WTC11 (cell line): ENCODE data around the gene HJURP. TPM values are rescaled to one million over a fixed set of nuclear protein-coding genes. Genes with fewer than 3 reads are reported as not detected.

Experiments used
- AFF4 ChIP-seq: sonication (generic); formaldehyde crosslinking; IDR thresholded peaks from 2 replicates; pipeline ENCODE4 v1.8.1; 2023; ENCODE audit warnings: mild to moderate bottlenecking, missing genetic modification reagents, borderline replicate concordance
- ETV6 ChIP-seq: sonication (generic); formaldehyde crosslinking; IDR thresholded peaks from 2 replicates; pipeline ENCODE4 v1.8.1; 2022; ENCODE audit warnings: mild to moderate bottlenecking, missing genetic modification reagents
- FOXJ3 ChIP-seq: sonication (generic); formaldehyde crosslinking; IDR thresholded peaks from 2 replicates; pipeline ENCODE4 v1.9.0; 2021; ENCODE audit warnings: missing genetic modification reagents, mild to moderate bottlenecking, borderline replicate concordance
- FOXK1 ChIP-seq: sonication (generic); formaldehyde crosslinking; IDR thresholded peaks from 2 replicates; pipeline ENCODE4 v1.8.0; 2022; ENCODE audit warnings: mild to moderate bottlenecking, moderate library complexity, missing genetic modification reagents
- FOXP1 ChIP-seq: sonication (generic); formaldehyde crosslinking; IDR thresholded peaks from 2 replicates; pipeline ENCODE4 v1.8.0; 2022; ENCODE audit warnings: missing genetic modification reagents, mild to moderate bottlenecking, moderate library complexity, borderline replicate concordance
- JAZF1 ChIP-seq: fragments of 250-450 bp; sonication (Bioruptor Pico); IDR thresholded peaks from 2 replicates; pipeline ENCODE4 v1.9.0; 2021; ENCODE audit warnings: moderate library complexity, mild to moderate bottlenecking, inconsistent platforms
- KAT7 ChIP-seq: sonication (generic); formaldehyde crosslinking; IDR thresholded peaks from 2 replicates; pipeline ENCODE4 v1.8.1; 2023; ENCODE audit warnings: missing genetic modification reagents, mild to moderate bottlenecking, borderline replicate concordance
- MYBL2 ChIP-seq: sonication (generic); formaldehyde crosslinking; IDR thresholded peaks from 2 replicates; pipeline ENCODE4 v1.8.1; 2023; ENCODE audit warnings: mild to moderate bottlenecking, moderate library complexity, missing genetic modification reagents
- NR2C2 ChIP-seq: sonication (generic); formaldehyde crosslinking; IDR thresholded peaks from 2 replicates; pipeline ENCODE4 v1.8.0; 2022; ENCODE audit warnings: mild to moderate bottlenecking, missing genetic modification reagents
- NR3C1 ChIP-seq: sonication (generic); formaldehyde crosslinking; conservative IDR thresholded peaks from 2 replicates; pipeline ENCODE4 v1.8.1; 2023; ENCODE audit warnings: low read depth, mild to moderate bottlenecking, missing genetic modification reagents
- SMAD4 ChIP-seq: sonication (generic); formaldehyde crosslinking; IDR thresholded peaks from 2 replicates; pipeline ENCODE4 v1.8.0; 2022; ENCODE audit warnings: mild to moderate bottlenecking, missing genetic modification reagents
- SOX15 ChIP-seq: fragments of 250-450 bp; sonication (Bioruptor Pico); IDR thresholded peaks from 2 replicates; pipeline ENCODE4 v1.9.0; 2021; ENCODE audit warnings: mild to moderate bottlenecking
- SP1 ChIP-seq: sonication (generic); formaldehyde crosslinking; conservative IDR thresholded peaks from 2 replicates; pipeline ENCODE4 v1.8.1; 2022; ENCODE audit warnings: missing genetic modification reagents
- TP53 ChIP-seq: sonication (generic); formaldehyde crosslinking; IDR thresholded peaks from 2 replicates; pipeline ENCODE4 v1.8.1; 2023; ENCODE audit warnings: mild to moderate bottlenecking, missing genetic modification reagents
- ZNF138 ChIP-seq: sonication (generic); formaldehyde crosslinking; conservative IDR thresholded peaks from 2 replicates; pipeline ENCODE4 v1.8.1; 2022; ENCODE audit warnings: mild to moderate bottlenecking, moderate library complexity, missing genetic modification reagents
- ZNF263 ChIP-seq: sonication (generic); formaldehyde crosslinking; IDR thresholded peaks from 2 replicates; pipeline ENCODE4 v1.8.1; 2022; ENCODE audit warnings: low read depth, mild to moderate bottlenecking, moderate library complexity, missing genetic modification reagents
- ZNF317 ChIP-seq: sonication (generic); formaldehyde crosslinking; IDR thresholded peaks from 2 replicates; pipeline ENCODE4 v1.8.1; 2023; ENCODE audit warnings: low read depth, mild to moderate bottlenecking, moderate library complexity, missing genetic modification reagents, borderline replicate concordance
- ZNF416 ChIP-seq: fragments of 250-450 bp; sonication (Bioruptor Pico); IDR thresholded peaks from 2 replicates; pipeline ENCODE4 v1.9.0; 2021; ENCODE audit warnings: mild to moderate bottlenecking, inconsistent platforms
- ZSCAN18 ChIP-seq: fragments of 250-450 bp; sonication (Bioruptor Pico); IDR thresholded peaks from 2 replicates; pipeline ENCODE4 v2.1.2; 2022; ENCODE audit warnings: mild to moderate bottlenecking, moderate library complexity
- total RNA-seq: library from RNA; stranded (reverse); gene quantifications from 3 replicates; pipeline ENCODE4 v1.2.3, GENCODE V29; 2021
- TF ChIP-seq, protein P1 (sequence below): fragments of 250-450 bp; sonication (Bioruptor Pico); conservative IDR thresholded peaks from 2 replicates; pipeline ENCODE4 v1.9.0; 2021; ENCODE audit warnings: mild to moderate bottlenecking
- TF ChIP-seq, protein P2 (sequence below): sonication (generic); formaldehyde crosslinking; conservative IDR thresholded peaks from 2 replicates; pipeline ENCODE4 v1.8.1; 2023; ENCODE audit warnings: mild to moderate bottlenecking, low read depth, missing genetic modification reagents, moderate library complexity
- TF ChIP-seq, protein P3 (sequence below): sonication (generic); formaldehyde crosslinking; IDR thresholded peaks from 2 replicates; pipeline ENCODE4 v1.8.0; 2022; ENCODE audit warnings: mild to moderate bottlenecking, missing genetic modification reagents
- TF ChIP-seq, protein P4 (sequence below): sonication (generic); formaldehyde crosslinking; IDR thresholded peaks from 2 replicates; pipeline ENCODE4 v1.8.1; 2023; ENCODE audit warnings: mild to moderate bottlenecking, moderate library complexity, missing genetic modification reagents
- TF ChIP-seq, protein P5 (sequence below): sonication (generic); formaldehyde crosslinking; IDR thresholded peaks from 2 replicates; pipeline ENCODE4 v1.8.1; 2023; ENCODE audit warnings: mild to moderate bottlenecking, missing genetic modification reagents, moderate library complexity

HJURP gene
- total RNA-seq, 1 experiment from 2014 or later = 83.7 TPM

DNA sequence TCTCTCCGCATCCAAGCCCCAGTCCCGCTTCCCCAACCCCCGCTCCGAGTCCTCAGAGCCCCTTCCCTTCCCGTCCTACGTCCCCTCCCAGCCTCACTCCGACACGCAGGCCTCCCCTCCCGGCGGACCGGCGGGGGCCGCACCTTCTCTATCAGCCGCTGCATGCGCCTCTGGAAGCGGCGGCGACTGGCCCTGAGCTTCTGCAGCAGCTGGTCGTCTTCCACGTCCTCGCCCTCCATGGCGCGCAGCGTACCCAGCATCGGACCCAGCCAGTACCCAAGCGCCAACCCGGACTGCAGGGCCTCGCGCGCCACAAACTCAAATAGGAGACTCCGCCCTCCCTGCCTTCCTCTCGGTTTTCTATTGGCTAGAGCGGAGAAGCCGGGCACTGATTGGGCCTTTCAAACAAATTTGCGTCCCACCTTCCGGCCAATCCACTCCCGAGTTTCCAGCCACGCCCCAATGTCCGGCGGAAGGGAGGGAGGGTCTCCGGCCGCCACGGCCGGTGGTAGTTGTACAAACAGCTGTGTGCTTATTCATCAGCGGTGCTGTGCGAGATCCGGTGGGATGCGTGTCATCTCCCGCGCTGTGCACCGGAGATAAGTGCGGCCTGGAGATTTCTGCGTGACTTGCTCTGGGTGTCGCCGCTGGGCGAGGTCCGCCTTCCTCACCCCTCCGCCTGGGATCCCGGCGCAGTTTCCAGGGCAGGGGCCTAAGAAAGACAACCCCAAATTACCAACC lies at the start of gene HJURP (continued):
- TF ChIP-seq, protein P1, sequence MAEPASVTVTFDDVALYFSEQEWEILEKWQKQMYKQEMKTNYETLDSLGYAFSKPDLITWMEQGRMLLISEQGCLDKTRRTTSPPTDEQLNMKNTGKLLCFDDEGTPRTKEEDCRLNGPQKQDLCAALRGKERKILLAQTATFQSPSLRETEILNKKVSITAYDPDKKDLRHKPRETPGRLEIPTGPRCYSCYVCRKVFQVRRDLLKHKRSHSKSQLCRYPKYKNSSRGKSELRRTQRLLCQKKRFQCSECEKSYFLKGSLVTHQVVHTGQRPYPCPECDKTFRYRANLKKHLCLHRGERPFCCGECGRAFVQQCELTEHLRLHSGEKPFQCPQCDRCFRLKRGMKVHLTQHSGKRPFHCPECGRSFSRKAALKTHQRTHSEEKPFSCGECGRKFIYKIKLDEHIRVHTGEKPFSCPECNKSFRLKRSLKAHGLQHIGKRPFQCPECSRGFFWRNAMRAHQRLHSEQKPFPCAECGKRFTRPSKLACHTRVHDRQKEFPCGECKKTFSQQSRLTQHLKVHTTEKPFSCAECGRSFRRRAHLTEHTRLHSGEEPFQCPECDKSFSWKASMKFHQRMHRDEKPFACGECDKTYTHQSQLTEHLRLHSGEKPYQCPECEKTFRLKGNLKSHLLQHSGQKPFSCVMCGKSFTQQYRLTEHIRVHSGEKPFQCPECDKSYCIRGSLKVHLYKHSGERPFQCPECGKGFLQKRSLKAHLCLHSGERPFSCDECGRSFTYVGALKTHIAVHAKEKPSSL (CRISPR knock-in tag) = no peak
- TF ChIP-seq ZNF263 (no peak), NR3C1 (CRISPR knock-in tag) (no peak; the same call in 1 of the 2 replicates), FOXJ3 (CRISPR knock-in tag) (no peak), FOXP1 (peak; percentile 81), ZNF138 (CRISPR knock-in tag) (peak; percentile 58; the same call in 1 of the 2 replicates), NR2C2 (CRISPR knock-in tag) (no peak), AFF4 (CRISPR knock-in tag) (no peak), KAT7 (CRISPR knock-in tag) (no peak), ZSCAN18 (CRISPR knock-in tag) (no peak), ZNF317 (CRISPR knock-in tag) (no peak), MYBL2 (CRISPR knock-in tag) (peak; percentile 99), SOX15 (no peak), TP53 (CRISPR knock-in tag) (peak; percentile 91; the same call in 1 of the 2 replicates), FOXK1 (peak; percentile 73), ZNF416 (CRISPR knock-in tag) (0 out of 2 replicates have a peak, but pooled peaks have one; percentile 19), JAZF1 (CRISPR knock-in tag) (no peak), ETV6 (CRISPR knock-in tag) (no peak), SMAD4 (CRISPR knock-in tag) (no peak), SP1 (peak; percentile 86)
- TF ChIP-seq, protein P2, sequence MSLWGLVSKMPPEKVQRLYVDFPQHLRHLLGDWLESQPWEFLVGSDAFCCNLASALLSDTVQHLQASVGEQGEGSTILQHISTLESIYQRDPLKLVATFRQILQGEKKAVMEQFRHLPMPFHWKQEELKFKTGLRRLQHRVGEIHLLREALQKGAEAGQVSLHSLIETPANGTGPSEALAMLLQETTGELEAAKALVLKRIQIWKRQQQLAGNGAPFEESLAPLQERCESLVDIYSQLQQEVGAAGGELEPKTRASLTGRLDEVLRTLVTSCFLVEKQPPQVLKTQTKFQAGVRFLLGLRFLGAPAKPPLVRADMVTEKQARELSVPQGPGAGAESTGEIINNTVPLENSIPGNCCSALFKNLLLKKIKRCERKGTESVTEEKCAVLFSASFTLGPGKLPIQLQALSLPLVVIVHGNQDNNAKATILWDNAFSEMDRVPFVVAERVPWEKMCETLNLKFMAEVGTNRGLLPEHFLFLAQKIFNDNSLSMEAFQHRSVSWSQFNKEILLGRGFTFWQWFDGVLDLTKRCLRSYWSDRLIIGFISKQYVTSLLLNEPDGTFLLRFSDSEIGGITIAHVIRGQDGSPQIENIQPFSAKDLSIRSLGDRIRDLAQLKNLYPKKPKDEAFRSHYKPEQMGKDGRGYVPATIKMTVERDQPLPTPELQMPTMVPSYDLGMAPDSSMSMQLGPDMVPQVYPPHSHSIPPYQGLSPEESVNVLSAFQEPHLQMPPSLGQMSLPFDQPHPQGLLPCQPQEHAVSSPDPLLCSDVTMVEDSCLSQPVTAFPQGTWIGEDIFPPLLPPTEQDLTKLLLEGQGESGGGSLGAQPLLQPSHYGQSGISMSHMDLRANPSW (CRISPR knock-in tag) = 0 out of 2 replicates have a peak, but pooled peaks have one; percentile 72
- TF ChIP-seq, protein P3, sequence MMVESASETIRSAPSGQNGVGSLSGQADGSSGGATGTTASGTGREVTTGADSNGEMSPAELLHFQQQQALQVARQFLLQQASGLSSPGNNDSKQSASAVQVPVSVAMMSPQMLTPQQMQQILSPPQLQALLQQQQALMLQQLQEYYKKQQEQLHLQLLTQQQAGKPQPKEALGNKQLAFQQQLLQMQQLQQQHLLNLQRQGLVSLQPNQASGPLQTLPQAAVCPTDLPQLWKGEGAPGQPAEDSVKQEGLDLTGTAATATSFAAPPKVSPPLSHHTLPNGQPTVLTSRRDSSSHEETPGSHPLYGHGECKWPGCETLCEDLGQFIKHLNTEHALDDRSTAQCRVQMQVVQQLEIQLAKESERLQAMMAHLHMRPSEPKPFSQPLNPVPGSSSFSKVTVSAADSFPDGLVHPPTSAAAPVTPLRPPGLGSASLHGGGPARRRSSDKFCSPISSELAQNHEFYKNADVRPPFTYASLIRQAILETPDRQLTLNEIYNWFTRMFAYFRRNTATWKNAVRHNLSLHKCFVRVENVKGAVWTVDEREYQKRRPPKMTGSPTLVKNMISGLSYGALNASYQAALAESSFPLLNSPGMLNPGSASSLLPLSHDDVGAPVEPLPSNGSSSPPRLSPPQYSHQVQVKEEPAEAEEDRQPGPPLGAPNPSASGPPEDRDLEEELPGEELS (CRISPR knock-in tag) = peak; percentile 67; the same call in 1 of the 2 replicates
- TF ChIP-seq, protein P4, sequence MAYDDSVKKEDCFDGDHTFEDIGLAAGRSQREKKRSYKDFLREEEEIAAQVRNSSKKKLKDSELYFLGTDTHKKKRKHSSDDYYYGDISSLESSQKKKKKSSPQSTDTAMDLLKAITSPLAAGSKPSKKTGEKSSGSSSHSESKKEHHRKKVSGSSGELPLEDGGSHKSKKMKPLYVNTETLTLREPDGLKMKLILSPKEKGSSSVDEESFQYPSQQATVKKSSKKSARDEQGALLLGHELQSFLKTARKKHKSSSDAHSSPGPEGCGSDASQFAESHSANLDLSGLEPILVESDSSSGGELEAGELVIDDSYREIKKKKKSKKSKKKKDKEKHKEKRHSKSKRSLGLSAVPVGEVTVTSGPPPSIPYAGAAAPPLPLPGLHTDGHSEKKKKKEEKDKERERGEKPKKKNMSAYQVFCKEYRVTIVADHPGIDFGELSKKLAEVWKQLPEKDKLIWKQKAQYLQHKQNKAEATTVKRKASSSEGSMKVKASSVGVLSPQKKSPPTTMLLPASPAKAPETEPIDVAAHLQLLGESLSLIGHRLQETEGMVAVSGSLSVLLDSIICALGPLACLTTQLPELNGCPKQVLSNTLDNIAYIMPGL (CRISPR knock-in tag) = peak; percentile 80; the same call in 1 of the 2 replicates
- TF ChIP-seq, protein P5, sequence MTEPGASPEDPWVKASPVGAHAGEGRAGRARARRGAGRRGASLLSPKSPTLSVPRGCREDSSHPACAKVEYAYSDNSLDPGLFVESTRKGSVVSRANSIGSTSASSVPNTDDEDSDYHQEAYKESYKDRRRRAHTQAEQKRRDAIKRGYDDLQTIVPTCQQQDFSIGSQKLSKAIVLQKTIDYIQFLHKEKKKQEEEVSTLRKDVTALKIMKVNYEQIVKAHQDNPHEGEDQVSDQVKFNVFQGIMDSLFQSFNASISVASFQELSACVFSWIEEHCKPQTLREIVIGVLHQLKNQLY (CRISPR knock-in tag) = no peak
